ENCODE data around the gene RGS11.

The RGS11 gene

DNA sequence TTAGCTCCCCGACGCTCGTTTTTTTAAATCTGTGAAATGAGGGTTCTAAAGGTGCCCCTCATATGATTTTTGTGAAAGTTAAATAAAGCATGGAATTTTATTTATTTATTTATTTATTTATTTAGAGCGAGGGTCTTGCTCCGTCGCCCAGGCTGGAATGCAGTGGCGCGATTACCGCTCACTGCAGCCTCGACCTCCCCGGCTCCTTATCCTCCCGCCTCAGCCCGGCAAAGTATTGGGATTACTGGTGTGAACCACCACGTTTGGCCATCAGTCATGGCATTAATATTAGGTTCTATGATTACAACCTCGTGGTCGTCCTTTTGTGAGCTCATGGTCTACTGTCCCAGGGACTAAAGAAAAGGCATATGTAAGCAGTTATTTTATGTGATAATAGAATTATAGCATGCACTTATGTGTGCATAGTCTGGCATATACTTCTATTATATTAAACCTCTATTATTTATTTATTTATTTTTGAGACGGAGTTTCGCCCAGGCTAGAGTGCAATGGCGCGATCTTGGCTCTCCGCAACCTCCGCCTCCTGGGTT lies 45.9 kb downstream of the RGS11 start:
- TF ChIP-seq, protein P1, sequence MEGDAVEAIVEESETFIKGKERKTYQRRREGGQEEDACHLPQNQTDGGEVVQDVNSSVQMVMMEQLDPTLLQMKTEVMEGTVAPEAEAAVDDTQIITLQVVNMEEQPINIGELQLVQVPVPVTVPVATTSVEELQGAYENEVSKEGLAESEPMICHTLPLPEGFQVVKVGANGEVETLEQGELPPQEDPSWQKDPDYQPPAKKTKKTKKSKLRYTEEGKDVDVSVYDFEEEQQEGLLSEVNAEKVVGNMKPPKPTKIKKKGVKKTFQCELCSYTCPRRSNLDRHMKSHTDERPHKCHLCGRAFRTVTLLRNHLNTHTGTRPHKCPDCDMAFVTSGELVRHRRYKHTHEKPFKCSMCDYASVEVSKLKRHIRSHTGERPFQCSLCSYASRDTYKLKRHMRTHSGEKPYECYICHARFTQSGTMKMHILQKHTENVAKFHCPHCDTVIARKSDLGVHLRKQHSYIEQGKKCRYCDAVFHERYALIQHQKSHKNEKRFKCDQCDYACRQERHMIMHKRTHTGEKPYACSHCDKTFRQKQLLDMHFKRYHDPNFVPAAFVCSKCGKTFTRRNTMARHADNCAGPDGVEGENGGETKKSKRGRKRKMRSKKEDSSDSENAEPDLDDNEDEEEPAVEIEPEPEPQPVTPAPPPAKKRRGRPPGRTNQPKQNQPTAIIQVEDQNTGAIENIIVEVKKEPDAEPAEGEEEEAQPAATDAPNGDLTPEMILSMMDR (IDR thresholded peaks at IDR 0.05; ENCODE audit: low read depth, low read length), result no peak
- no peak for TF ChIP-seq EZH2phosphoT487 (IDR thresholded peaks at IDR 0.05; ENCODE audit: low read depth)
- Histone ChIP-seq H3K4me1 (ENCODE audit: low read length) (peaks cover 14% of the 10 kb centered on the region), H3K36me3 (replicated peaks; ENCODE audit: low read depth, low read length) (peaks cover 25% of the 10 kb centered on the region), H3K4me2 (ENCODE audit: low read length) (peak overlapping the region; percentile 83), H3K27ac (ENCODE audit: low read length) (no peak overlapping the region), H3K4me3 (ENCODE audit: low read length) (peak overlapping the region; percentile 92), H3K9ac (ENCODE audit: low read length) (peak overlapping the region; percentile 91), H4K20me1 (ENCODE audit: insufficient read depth, low read length) (peaks cover 21% of the 10 kb centered on the region), H3K27me3 (ENCODE audit: low read depth, low read length) (no peaks in the 10 kb centered on the region), H3K79me2 (ENCODE audit: low read length) (peaks cover 40% of the 10 kb centered on the region), H2AFZ (ENCODE audit: low read depth, low read length) (peak overlapping the region; percentile 88), H3K9me3 (ENCODE audit: insufficient read depth, low read length) (no peaks in the 10 kb centered on the region)

DNA sequence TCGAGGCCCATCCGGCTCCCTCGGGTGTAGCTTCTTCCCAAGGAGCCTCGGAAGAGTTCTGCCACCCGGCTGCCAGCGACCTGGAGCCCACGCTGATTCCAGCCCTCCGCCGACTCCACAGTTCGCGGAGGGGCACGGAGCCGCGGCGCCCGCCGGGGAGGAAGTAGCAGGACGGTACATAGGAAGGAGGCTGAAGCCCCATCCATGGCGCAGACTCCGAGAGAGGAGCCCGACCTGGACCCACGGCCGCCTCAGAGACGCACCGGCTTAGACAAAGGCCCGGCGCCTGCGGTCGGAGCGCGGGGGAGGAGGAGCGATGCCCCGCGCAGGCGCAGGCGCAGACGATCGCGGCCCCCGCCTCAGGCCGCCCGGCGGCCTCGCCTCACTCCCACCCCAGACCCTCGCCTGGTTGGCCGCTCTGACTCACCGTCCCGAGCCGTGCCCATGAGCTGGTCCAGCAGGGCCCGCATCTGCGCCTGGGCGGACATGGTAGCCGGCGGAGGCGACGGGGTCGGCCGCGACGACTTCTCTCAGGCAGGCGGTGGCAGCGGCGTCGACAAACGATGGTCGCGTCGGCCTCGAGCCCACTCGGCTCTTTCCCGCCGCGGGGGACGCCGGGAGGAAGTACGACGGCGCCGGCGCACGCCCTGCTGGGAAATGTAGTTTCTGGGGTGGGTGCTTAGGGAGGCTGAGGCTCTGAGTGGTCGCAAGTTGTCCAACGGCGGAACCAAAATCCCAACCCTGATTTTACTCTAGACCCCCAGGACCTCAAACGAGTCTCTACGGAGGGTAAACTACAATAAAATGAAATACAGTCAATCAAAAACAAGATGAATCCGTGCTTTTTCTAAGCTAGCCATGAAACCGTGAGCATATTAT lies 46.7 kb downstream of the RGS11 start, which contains the start of gene LUC7L:
TSS of gene LUC7L (minus strand) at position 598 of the 879 bp plus-strand sequence. CDS start at position 488, 110 bp downstream.
- Histone ChIP-seq H2AFZ (ENCODE audit: low read depth, low read length) (peak within 1 kb of the TSS; percentile 88), H3K36me3 (replicated peaks; ENCODE audit: low read depth, low read length) (peaks cover 27% of the 10 kb centered on the region), H3K4me1 (ENCODE audit: low read length) (peaks cover 14% of the 10 kb centered on the region), H3K4me2 (ENCODE audit: low read length) (peak within 1 kb of the TSS; percentile 83), H3K27ac (ENCODE audit: low read length) (peak within 1 kb of the TSS; percentile 79), H3K9ac (ENCODE audit: low read length) (peak within 1 kb of the TSS; percentile 91), H4K20me1 (ENCODE audit: insufficient read depth, low read length) (peaks cover 21% of the 10 kb centered on the region), H3K79me2 (ENCODE audit: low read length) (peaks cover 45% of the 10 kb centered on the region), H3K27me3 (ENCODE audit: low read depth, low read length) (no peaks in the 10 kb centered on the region), H3K9me3 (ENCODE audit: insufficient read depth, low read length) (no peaks in the 10 kb centered on the region), H3K4me3 (ENCODE audit: low read length) (peak within 1 kb of the TSS; percentile 92)
- TF ChIP-seq, protein P1 (IDR thresholded peaks at IDR 0.05; ENCODE audit: low read depth, low read length), result no peak
- TF ChIP-seq EZH2phosphoT487 (IDR thresholded peaks at IDR 0.05; ENCODE audit: low read depth), result no peak

DNA sequence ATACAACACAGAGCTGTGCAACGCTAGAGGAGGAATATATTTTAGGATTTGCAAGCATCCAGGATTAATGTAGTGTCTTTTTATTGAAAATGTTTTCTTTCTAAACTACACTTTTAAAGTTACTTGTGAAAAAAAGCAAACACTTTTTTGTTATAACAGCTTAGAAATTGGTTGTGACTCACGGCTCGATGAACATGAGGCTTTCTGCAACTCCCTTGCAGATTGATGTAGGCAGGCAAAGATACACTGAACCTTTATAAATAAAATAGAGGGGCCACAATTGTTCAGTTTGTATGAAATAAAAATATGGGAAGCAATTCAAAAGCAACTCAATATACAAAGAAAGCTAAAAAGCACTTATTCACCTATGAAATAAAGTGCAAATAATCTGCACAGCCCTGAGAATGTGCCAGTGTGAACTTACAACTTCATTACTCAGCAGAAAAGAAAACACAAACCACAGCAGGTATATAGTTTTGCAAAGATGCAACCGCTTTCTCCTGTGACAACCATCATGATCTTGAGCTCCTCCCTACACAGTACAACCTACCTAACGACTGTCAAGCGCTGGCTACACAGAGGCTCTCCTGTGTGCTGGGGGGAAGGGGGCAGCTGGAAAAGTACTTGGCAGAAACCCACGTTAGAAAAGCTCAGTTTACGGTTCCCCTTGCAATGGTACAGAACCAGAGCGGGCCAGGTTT lies 47.4 kb downstream of the RGS11 start:
- Histone ChIP-seq H3K9me3 (ENCODE audit: insufficient read depth, low read length) (no peaks in the 10 kb centered on the region), H3K79me2 (ENCODE audit: low read length) (peaks cover 52% of the 10 kb centered on the region), H3K4me1 (ENCODE audit: low read length) (peaks cover 11% of the 10 kb centered on the region), H3K36me3 (replicated peaks; ENCODE audit: low read depth, low read length) (peaks cover 29% of the 10 kb centered on the region), H3K4me2 (ENCODE audit: low read length) (peak overlapping the region; percentile 83), H4K20me1 (ENCODE audit: insufficient read depth, low read length) (peaks cover 21% of the 10 kb centered on the region), H2AFZ (ENCODE audit: low read depth, low read length) (no peak overlapping the region), H3K27me3 (ENCODE audit: low read depth, low read length) (no peaks in the 10 kb centered on the region), H3K27ac (ENCODE audit: low read length) (peak overlapping the region; percentile 79), H3K9ac (ENCODE audit: low read length) (peak overlapping the region; percentile 91), H3K4me3 (ENCODE audit: low read length) (peak overlapping the region; percentile 92)
- TF ChIP-seq EZH2phosphoT487 (IDR thresholded peaks at IDR 0.05; ENCODE audit: low read depth), result no peak
- TF ChIP-seq, protein P1 (IDR thresholded peaks at IDR 0.05; ENCODE audit: low read depth, low read length), result no peak

DNA sequence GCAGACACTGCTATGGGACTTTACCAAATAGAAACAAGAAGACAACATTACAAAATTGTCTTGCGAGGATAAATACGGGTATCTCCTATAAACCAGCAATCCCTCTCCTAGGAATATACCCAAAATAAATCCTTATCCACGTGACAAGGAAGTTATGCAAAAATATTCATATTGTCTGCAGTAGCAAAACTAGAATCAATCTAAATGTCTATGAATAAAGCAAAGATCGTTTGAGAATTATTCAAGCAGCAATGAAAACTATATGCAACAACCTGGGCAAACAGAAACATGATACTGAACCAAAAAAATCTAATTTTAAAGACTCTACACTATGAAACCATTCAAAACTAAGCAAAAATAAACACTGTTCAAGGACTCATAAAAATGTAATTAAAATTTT lies 55.7 kb downstream of the RGS11 start:
- Histone ChIP-seq H3K27me3 (ENCODE audit: low read depth, low read length) (no peaks in the 10 kb centered on the region), H3K79me2 (ENCODE audit: low read length) (peaks cover 85% of the 10 kb centered on the region), H2AFZ (ENCODE audit: low read depth, low read length) (no peak overlapping the region), H3K4me2 (ENCODE audit: low read length) (no peak overlapping the region), H3K4me1 (ENCODE audit: low read length) (peaks cover 8% of the 10 kb centered on the region), H4K20me1 (ENCODE audit: insufficient read depth, low read length) (peaks cover 5% of the 10 kb centered on the region; the same call in 1 of the 2 replicates), H3K27ac (ENCODE audit: low read length) (no peak overlapping the region), H3K4me3 (ENCODE audit: low read length) (no peak overlapping the region), H3K9ac (ENCODE audit: low read length) (no peak overlapping the region), H3K36me3 (replicated peaks; ENCODE audit: low read depth, low read length) (peaks cover 39% of the 10 kb centered on the region), H3K9me3 (ENCODE audit: insufficient read depth, low read length) (no peaks in the 10 kb centered on the region)
- TF ChIP-seq, protein P1 (IDR thresholded peaks at IDR 0.05; ENCODE audit: low read depth, low read length), result no peak
- no peak for TF ChIP-seq EZH2phosphoT487 (IDR thresholded peaks at IDR 0.05; ENCODE audit: low read depth)

All from OCI-LY3 (cell line).